ENCODE results near the gene NOP58. TPM values are rescaled to one million over a fixed set of nuclear protein-coding genes. Genes with fewer than 3 reads are reported as not detected.

NOP58 gene
- total and polyA plus RNA-seq, 2 donors (not counting 1 experiment from before 2014, with no cell fraction given) = 58.2 to 138 TPM

- no peak overlapping the region for H3K9ac ChIP-seq (ENCODE audit: low read length)
- intact Hi-C loops (cut with micrococcal nuclease) = no loop called here
- H3K27me3 ChIP-seq (replicated peaks in 1 of 4; ENCODE audit: control extremely low read depth in 1 of 4, control insufficient read depth in 3 of 4, insufficient read depth in 4 of 4, low read length in 3 of 4) = no peaks in the 10 kb centered on the region
- peaks cover 10% of the 10 kb centered on the region for H4K20me1 ChIP-seq (ENCODE audit: control insufficient read depth, insufficient read depth, low read length, poor library complexity, severe bottlenecking)
- H3K9me3 ChIP-seq (ENCODE audit: control extremely low read depth in 1 of 3, control insufficient read depth in 2 of 3, insufficient read depth in 1 of 3, low read length in 2 of 3) = no peaks in the 10 kb centered on the region
- TF ChIP-seq, protein P1, sequence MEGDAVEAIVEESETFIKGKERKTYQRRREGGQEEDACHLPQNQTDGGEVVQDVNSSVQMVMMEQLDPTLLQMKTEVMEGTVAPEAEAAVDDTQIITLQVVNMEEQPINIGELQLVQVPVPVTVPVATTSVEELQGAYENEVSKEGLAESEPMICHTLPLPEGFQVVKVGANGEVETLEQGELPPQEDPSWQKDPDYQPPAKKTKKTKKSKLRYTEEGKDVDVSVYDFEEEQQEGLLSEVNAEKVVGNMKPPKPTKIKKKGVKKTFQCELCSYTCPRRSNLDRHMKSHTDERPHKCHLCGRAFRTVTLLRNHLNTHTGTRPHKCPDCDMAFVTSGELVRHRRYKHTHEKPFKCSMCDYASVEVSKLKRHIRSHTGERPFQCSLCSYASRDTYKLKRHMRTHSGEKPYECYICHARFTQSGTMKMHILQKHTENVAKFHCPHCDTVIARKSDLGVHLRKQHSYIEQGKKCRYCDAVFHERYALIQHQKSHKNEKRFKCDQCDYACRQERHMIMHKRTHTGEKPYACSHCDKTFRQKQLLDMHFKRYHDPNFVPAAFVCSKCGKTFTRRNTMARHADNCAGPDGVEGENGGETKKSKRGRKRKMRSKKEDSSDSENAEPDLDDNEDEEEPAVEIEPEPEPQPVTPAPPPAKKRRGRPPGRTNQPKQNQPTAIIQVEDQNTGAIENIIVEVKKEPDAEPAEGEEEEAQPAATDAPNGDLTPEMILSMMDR (IDR thresholded peaks at IDR 0.05) = no peak
- no peak for TF ChIP-seq EZH2 (IDR thresholded peaks at IDR 0.05; ENCODE audit: borderline replicate concordance, insufficient read depth, low read depth, low read length, poor library complexity, severe bottlenecking)
- H3K4me2 ChIP-seq (replicated peaks; ENCODE audit: low read depth, low read length, poor library complexity, severe bottlenecking) = no peak overlapping the region
- H3K36me3 ChIP-seq (replicated peaks in 1 of 2; ENCODE audit: control extremely low read depth in 1 of 2, control insufficient read depth in 1 of 2, extremely low read depth in 1 of 2, insufficient read depth in 2 of 2, low read length in 1 of 2) = peaks cover 25 to 83% of the 10 kb centered on the region in 2 experiments
- Mint-ChIP-seq H3K4me3 (no peak overlapping the region), H3K9me3 (ENCODE audit: insufficient read depth) (no peaks in the 10 kb centered on the region), H3K27me3 (no peaks in the 10 kb centered on the region), H3K4me1 (peaks cover 5% of the 10 kb centered on the region), H3K27ac (no peak overlapping the region)
- ChIA-PET CTCF (interaction anchor here (0.8 kb wide), 1 partner anchor 14 kb away, joined by 3 read pairs; no protein-coding TSS in a partner anchor), POLR2A (no interaction called here)
- H3K79me2 ChIP-seq (ENCODE audit: control insufficient read depth, insufficient read depth, low read length) = no peaks in the 10 kb centered on the region
- DNase-seq = peak; percentile 47
- WGBS (ENCODE audit: insufficient coverage) = no CpG with 5 or more reads among the region's 1 CpG
- H3K4me3 ChIP-seq (ENCODE audit: control extremely low read depth in 1 of 5, extremely low read depth in 1 of 5, insufficient read depth in 1 of 5, low read depth in 2 of 5, low read length in 4 of 5) = no peak overlapping the region
- H3K4me1 ChIP-seq (ENCODE audit: control insufficient read depth in 2 of 2, insufficient read depth in 2 of 2, low read length in 2 of 2) = no peaks in the 10 kb centered on the region
- H3K27ac ChIP-seq (ENCODE audit: low read length in 2 of 2) = peak overlapping the region; percentile 34 to 55
- no peak overlapping the region for H2AFZ ChIP-seq (ENCODE audit: insufficient read depth, low read depth, low read length, poor library complexity, severe bottlenecking)
- ATAC-seq (ENCODE audit: low read depth) = peak; percentile 21
These were observed 34.1 kb downstream of the NOP58 start for GRCh38 chr2:202299712-202300111.

DNA sequence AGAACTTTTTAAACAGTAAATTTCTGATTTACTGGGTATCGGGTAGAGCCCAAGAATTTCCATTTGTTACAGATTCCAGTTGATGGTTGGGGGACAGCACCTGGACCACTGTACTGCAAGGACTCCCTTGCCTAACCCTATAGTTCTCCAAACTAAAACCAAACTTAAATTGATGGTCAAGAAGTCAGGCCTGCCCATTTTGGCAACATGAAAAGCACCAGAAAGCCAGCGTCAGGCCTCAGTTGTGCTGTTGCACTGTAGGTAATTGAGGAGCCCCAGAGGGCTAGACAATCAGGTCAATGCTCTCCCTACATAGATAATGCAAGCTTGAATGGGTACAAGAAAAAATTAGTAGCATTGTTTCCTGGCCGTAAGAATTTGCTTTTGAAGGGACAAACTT lies 40.5 kb downstream of the NOP58 start:
- no peaks in the 10 kb centered on the region for H3K9me3 Mint-ChIP-seq (ENCODE audit: insufficient read depth)
- Histone ChIP-seq H3K9ac (ENCODE audit: low read length) (no peak overlapping the region), H3K79me2 (ENCODE audit: control insufficient read depth, insufficient read depth, low read length) (no peaks in the 10 kb centered on the region), H3K4me3 (ENCODE audit: control extremely low read depth in 1 of 5, extremely low read depth in 1 of 5, insufficient read depth in 1 of 5, low read depth in 2 of 5, low read length in 4 of 5) (no peak overlapping the region), H3K27me3 (replicated peaks in 1 of 4; ENCODE audit: control extremely low read depth in 1 of 4, control insufficient read depth in 3 of 4, insufficient read depth in 4 of 4, low read length in 3 of 4) (no peaks in the 10 kb centered on the region), H3K9me3 (ENCODE audit: control extremely low read depth in 1 of 3, control insufficient read depth in 2 of 3, insufficient read depth in 1 of 3, low read length in 2 of 3) (no peaks in the 10 kb centered on the region), H3K36me3 (replicated peaks in 1 of 2; ENCODE audit: control extremely low read depth in 1 of 2, control insufficient read depth in 1 of 2, extremely low read depth in 1 of 2, insufficient read depth in 2 of 2, low read length in 1 of 2) (peaks cover 7 to 62% of the 10 kb centered on the region in 2 experiments), H2AFZ (ENCODE audit: insufficient read depth, low read depth, low read length, poor library complexity, severe bottlenecking) (no peak overlapping the region), H3K4me2 (replicated peaks; ENCODE audit: low read depth, low read length, poor library complexity, severe bottlenecking) (no peak overlapping the region), H3K4me1 (ENCODE audit: control insufficient read depth in 2 of 2, insufficient read depth in 2 of 2, low read length in 2 of 2) (no peaks in the 10 kb centered on the region), H3K27ac (ENCODE audit: low read length in 2 of 2) (no peak overlapping the region), H4K20me1 (ENCODE audit: control insufficient read depth, insufficient read depth, low read length, poor library complexity, severe bottlenecking) (no peaks in the 10 kb centered on the region)
- TF ChIP-seq, protein P1 (IDR thresholded peaks at IDR 0.05) = no peak
- TF ChIP-seq EZH2 (IDR thresholded peaks at IDR 0.05; ENCODE audit: borderline replicate concordance, insufficient read depth, low read depth, low read length, poor library complexity, severe bottlenecking) = no peak
- no peak overlapping the region for H3K27ac Mint-ChIP-seq
- WGBS (ENCODE audit: insufficient coverage) = no CpG with 5 or more reads among the region's 3 CpGs
- H3K4me3 Mint-ChIP-seq = no peak overlapping the region
- ATAC-seq (ENCODE audit: low read depth) (no peak), DNase-seq (no peak)
- intact Hi-C loops (cut with micrococcal nuclease) = no loop called here
- POLR2A ChIA-PET = no interaction called here
- H3K4me1 Mint-ChIP-seq = no peaks in the 10 kb centered on the region
- no peaks in the 10 kb centered on the region for H3K27me3 Mint-ChIP-seq
- CTCF ChIA-PET = no interaction called here

All from B cell (primary cell).